Right atrium auricular region (tissue), 2 donors: Measurements from ENCODE around the gene CBLIF. TPM values are rescaled to one million over a fixed set of nuclear protein-coding genes. Genes with fewer than 3 reads are reported as not detected.

ENCODE experiments used
- DNase-seq: peaks from one replicate; pipeline ENCODE4 v3.0.0-alpha.2; 2019; ENCODE audit warnings: low spot score
- H3K27ac ChIP-seq, 2 donors: fragments of 200-600 bp; sonication (generic); 1 replicate in 1 of 2; 2 replicates in 1 of 2; pipeline ENCODE4 v1.5.1; 2016 to 2019
- H3K27me3 ChIP-seq, 2 donors: fragments of 200-600 bp; sonication (generic); one replicate each; pipeline versions ENCODE4 v1.5.1 to v1.6.0; 2017 to 2019
- H3K36me3 ChIP-seq: fragments of 200-600 bp; sonication (generic); one replicate; pipeline ENCODE4 v1.5.1; 2016
- H3K4me1 ChIP-seq, 2 donors: fragments of 200-600 bp; sonication (generic); one replicate each; pipeline versions ENCODE4 v1.5.1 to v1.6.0; 2017 to 2019
- H3K4me3 ChIP-seq, 2 donors: fragments of 200-600 bp; sonication (generic); 1 replicate in 1 of 2; 2 replicates in 1 of 2; pipeline ENCODE4 v1.5.1; 2017 to 2019; ENCODE audit warnings: mild to moderate bottlenecking in 1 of 2, moderate library complexity in 1 of 2
- H3K9me3 ChIP-seq, 2 donors: fragments of 200-600 bp; sonication (generic); one replicate each; pipeline ENCODE4 v1.5.1; 2019
- CTCF ChIP-seq, 2 donors: fragments of 200-600 bp; sonication (generic); IDR thresholded peaks; one replicate each; pipeline ENCODE4 v1.5.1; 2019; ENCODE audit warnings: antibody characterized with exemption in 2 of 2
- total RNA-seq, 2 donors: library from RNA; depleted of rRNA; stranded (reverse); fragments of >200 nt; gene quantifications; one replicate each; pipeline ENCODE4 v1.1.0, GENCODE V29; 2016

The CBLIF gene
- total RNA-seq, 2 donors from 2014 or later, result not detected

- no peak for TF ChIP-seq CTCF (IDR thresholded peaks at IDR 0.05)
Measured at GRCh38 chr11:59812220-59812619, 33.1 kb downstream of the CBLIF start.

GRCh38 chr11:59810911-59811259, 34.4 kb downstream of the CBLIF start:
- peaks cover 19% of the 10 kb centered on the region for H3K36me3 ChIP-seq
- no peak for DNase-seq
- H3K27me3 ChIP-seq, result no peaks in the 10 kb centered on the region
- TF ChIP-seq CTCF (IDR thresholded peaks at IDR 0.05), result no peak
- H3K27ac ChIP-seq, result peak overlapping the region; percentile 79 to 85
- H3K4me3 ChIP-seq, result peak overlapping the region; percentile 92 to 97
- H3K4me1 ChIP-seq, result peaks cover 0 to 12% of the 10 kb centered on the region in 2 donors
- no peaks in the 10 kb centered on the region for H3K9me3 ChIP-seq

More at GRCh38 chr11:59812220-59812619, 33.1 kb downstream of the CBLIF start:
- Histone ChIP-seq H3K36me3 (peaks cover 6% of the 10 kb centered on the region), H3K4me1 (peaks cover 0 to 12% of the 10 kb centered on the region in 2 donors), H3K27ac (no peak overlapping the region), H3K4me3 (no peak overlapping the region), H3K27me3 (no peaks in the 10 kb centered on the region), H3K9me3 (no peaks in the 10 kb centered on the region)
- DNase-seq, result no peak

GRCh38 chr11:59810189-59810910, 34.9 kb downstream of the CBLIF start, which contains the start of gene MRPL16:
Gene MRPL16 (minus strand): TSS chr11:59810778. CDS start chr11:59810658, 120 bp downstream.
- Histone ChIP-seq H3K4me3 (peak within 1 kb of the TSS; percentile 92 to 97), H3K36me3 (peaks cover 25% of the 10 kb centered on the region), H3K27me3 (no peaks in the 10 kb centered on the region), H3K4me1 (peaks cover 0 to 12% of the 10 kb centered on the region in 2 donors), H3K27ac (peak within 1 kb of the TSS; percentile 79 to 85), H3K9me3 (no peaks in the 10 kb centered on the region)
- DNase-seq, result peak; percentile 87
- TF ChIP-seq CTCF (IDR thresholded peaks at IDR 0.05), result peak in 1 of 2 donors; percentile 44

GRCh38 chr11:59807047-59807610, 38.2 kb downstream of the CBLIF start:
- Histone ChIP-seq H3K4me3 (no peak overlapping the region), H3K27ac (no peak overlapping the region), H3K36me3 (peaks cover 48% of the 10 kb centered on the region), H3K27me3 (no peaks in the 10 kb centered on the region), H3K9me3 (no peaks in the 10 kb centered on the region), H3K4me1 (peaks cover 0 to 16% of the 10 kb centered on the region in 2 donors)
- DNase-seq, result no peak
- TF ChIP-seq CTCF (IDR thresholded peaks at IDR 0.05), result no peak

GRCh38 chr11:59804061-59804460, 41.2 kb downstream of the CBLIF start:
- H3K27ac ChIP-seq, result no peak overlapping the region
- no peak for TF ChIP-seq CTCF (IDR thresholded peaks at IDR 0.05)
- DNase-seq, result no peak
- peaks cover 55% of the 10 kb centered on the region for H3K36me3 ChIP-seq
- no peaks in the 10 kb centered on the region for H3K27me3 ChIP-seq
- H3K4me3 ChIP-seq, result no peak overlapping the region
- peaks cover 0 to 9% of the 10 kb centered on the region in 2 donors for H3K4me1 ChIP-seq
- H3K9me3 ChIP-seq, result no peaks in the 10 kb centered on the region
